HG02759 (cell line): ENCODE measurements around the gene ACAP3.
A peak's percentile ranks its signal among the peaks of the same experiment; 100 is the strongest.

Source experiments
- ATAC-seq: cut with Tn5 transposase; IDR thresholded peaks from one replicate; pipeline ENCODE4 v1.9.1; 2021; ENCODE audit warnings: mild to moderate bottlenecking, moderate library complexity; ENCODE audit not compliant: unreplicated experiment

Gene ACAP3

GRCh38 chr1:1314678-1315335, 7.1 kb upstream of the ACAP3 start:
- no peak for ATAC-seq

GRCh38 chr1:1314237-1314586, 6.5 kb upstream of the ACAP3 start:
- no peak for ATAC-seq

- ATAC-seq: no peak
Measured at GRCh38 chr1:1313500-1314236, 5.9 kb upstream of the ACAP3 start.

- ATAC-seq: no peak
Measured at GRCh38 chr1:1312450-1313314, 5.0 kb upstream of the ACAP3 start.

GRCh38 chr1:1311107-1312104, 3.7 kb upstream of the ACAP3 start:
- ATAC-seq: no peak

GRCh38 chr1:1310476-1311053, 2.8 kb upstream of the ACAP3 start:
- no peak for ATAC-seq

GRCh38 chr1:1310109-1310385, 2.3 kb upstream of the ACAP3 start:
- ATAC-seq: no peak

- ATAC-seq: no peak
Measured at GRCh38 chr1:1309251-1310108, 1.8 kb upstream of the ACAP3 start.

GRCh38 chr1:1308756-1309250, 1.1 kb upstream of the ACAP3 start:
- ATAC-seq: peak; percentile 2

- ATAC-seq: no peak
Measured at GRCh38 chr1:1307261-1307922, 338 bp downstream of the ACAP3 start.

GRCh38 chr1:1306661-1307260, 969 bp downstream of the ACAP3 start:
- ATAC-seq: no peak

GRCh38 chr1:1306070-1306660, 1.6 kb downstream of the ACAP3 start:
- no peak for ATAC-seq

GRCh38 chr1:1305300-1306069, 2.2 kb downstream of the ACAP3 start:
- ATAC-seq: peak; percentile 22

GRCh38 chr1:1304331-1305299, 3.1 kb downstream of the ACAP3 start:
- no peak for ATAC-seq

- ATAC-seq: no peak
Measured at GRCh38 chr1:1303736-1304135, 4.0 kb downstream of the ACAP3 start.

GRCh38 chr1:1302951-1303509, 4.7 kb downstream of the ACAP3 start:
- no peak for ATAC-seq
